CD4-positive, alpha-beta T cell treated with Interleukin-4 for 1 hour (primary cell): ENCODE measurements around the gene RBM28.
A peak's percentile ranks its signal among the peaks of the same experiment; 100 is the strongest.

Experiments used
- DNase-seq, 2 donors: peaks; one replicate each; pipeline ENCODE4 v3.0.0-alpha.2; 2020 to 2022

The RBM28 gene

DNA sequence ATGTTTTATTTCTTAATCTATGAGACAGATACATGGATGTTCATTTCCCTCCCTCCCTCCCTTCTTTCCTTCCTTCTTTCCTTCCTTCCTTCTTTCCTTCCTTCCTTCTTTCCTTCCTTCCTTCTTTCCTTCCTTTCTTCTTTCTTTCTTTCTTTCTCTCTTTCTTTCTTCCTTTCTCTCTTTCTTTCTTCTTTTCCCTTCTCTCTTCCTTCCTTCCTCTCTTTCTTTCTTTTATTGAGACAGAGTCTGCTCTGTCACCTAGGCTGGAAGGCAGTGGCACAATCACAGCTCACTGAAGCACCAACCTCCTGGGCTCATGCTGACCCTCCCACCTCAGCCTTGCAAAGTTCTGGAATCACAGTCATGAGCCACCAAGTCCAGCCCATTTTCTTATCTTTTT, 23.3 kb upstream of the RBM28 start:
- DNase-seq: no peak

DNA sequence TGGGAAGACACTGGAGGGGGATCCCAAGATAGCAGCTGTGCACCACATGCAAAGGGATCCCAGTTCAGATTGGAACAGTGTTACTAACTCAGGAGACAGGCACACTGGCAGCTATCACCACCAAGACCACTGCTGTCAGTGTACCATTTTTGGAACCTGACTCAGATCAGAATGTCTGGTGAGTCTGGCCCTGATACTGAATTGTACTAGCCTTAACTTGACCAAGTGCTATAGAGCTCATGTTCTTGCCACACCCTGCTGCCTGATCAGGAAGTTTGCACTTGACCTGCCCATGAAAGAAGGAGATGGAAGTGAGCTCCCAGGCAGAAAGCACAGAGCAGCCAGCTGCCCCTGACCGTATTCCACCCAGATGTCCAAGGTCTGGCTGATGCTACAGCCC, 22.6 kb upstream of the RBM28 start:
- no peak for DNase-seq

DNA sequence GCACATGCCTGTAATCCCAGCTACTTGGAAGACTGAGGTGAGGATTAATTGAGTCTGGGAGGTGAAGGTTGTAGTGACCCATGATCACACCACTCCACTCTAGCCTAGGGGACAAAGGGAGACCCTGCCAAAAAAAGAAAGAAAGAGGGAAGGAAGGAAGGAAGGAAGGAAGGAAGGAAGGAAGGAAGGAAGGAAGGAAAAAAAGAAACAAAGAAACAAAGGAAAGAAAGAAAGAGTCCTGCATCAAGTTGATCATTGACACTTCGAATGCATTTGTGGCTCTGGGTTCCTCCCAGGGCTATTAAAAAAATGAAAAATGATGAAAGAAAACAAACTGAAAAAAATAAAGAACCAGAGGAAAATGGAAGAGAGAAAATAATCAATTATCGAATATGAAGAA, 21.7 kb upstream of the RBM28 start:
- DNase-seq: no peak

DNA sequence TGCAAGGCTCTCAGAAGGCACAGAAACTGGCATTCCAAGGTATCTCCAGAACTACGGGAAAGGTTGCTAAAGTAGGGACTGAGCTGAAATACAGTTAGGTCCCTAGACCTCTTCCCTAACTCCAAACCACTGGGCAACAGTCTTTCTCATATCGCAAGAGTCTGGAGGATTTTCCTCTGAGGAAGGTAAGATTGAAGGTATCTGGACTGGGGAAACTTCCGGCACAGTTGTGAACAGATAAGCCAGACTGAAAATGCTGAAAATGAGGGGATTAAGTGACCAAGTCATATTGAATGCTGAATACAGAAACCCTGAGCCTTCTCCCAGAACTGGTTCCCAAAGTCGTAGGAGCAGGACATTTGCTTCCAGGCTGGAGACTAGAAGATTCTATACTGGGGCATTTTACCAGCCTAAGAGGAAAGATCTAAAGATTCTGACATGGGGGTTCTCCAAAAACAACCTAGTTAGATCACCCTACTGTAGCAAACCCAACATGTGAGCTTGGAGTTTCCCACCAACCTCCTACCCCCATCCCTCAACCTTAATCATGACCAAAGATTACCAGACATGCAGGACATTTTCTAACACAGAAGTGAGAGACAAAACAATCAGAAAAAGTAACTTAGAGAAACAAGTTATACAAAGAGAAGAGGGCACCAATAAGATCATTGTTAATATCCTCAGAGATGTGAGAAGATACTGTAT, 20.6 kb upstream of the RBM28 start:
- DNase-seq: no peak

DNA sequence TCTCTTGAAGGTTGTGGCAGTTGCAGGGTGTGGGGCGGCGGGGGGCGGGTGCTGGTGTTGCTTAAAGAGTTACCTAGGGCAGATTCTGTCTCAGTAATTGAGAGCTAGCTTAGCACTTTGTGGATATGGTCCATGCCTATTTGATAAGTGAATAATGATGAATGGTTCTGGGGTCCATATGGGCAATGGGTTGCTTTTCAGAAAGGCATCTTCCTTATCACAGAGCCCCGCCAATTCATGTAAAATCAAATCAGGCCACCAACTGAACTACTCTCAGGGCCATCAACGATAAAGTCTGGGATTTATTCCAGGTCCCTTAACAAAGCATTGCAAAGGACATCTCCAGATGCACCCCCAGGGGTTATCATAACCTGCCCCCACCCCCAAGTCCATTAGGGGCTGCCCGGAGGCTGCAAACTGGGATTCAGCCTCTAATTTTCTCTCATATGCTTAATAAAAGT, 19.6 kb upstream of the RBM28 start:
- no peak for DNase-seq

DNA sequence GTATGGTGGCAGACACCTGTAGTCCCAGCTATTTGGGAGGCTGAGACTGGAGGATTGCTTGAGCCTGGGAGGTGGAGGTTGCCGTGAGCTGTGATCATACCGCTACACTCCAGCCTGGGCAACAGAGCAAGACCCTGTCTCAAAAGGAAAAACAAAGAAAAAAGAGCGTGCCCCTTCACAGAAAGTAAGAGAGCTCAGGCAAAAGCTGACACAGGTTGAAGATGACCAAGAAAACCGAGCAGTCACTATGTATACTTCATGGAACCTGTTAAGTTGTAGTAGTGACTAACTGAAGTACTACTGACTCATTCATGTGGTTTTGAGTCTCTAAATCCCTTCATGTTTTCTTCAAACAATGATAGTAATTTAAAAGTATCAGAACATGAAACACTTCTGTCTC, 19.0 kb upstream of the RBM28 start:
- no peak for DNase-seq

DNA sequence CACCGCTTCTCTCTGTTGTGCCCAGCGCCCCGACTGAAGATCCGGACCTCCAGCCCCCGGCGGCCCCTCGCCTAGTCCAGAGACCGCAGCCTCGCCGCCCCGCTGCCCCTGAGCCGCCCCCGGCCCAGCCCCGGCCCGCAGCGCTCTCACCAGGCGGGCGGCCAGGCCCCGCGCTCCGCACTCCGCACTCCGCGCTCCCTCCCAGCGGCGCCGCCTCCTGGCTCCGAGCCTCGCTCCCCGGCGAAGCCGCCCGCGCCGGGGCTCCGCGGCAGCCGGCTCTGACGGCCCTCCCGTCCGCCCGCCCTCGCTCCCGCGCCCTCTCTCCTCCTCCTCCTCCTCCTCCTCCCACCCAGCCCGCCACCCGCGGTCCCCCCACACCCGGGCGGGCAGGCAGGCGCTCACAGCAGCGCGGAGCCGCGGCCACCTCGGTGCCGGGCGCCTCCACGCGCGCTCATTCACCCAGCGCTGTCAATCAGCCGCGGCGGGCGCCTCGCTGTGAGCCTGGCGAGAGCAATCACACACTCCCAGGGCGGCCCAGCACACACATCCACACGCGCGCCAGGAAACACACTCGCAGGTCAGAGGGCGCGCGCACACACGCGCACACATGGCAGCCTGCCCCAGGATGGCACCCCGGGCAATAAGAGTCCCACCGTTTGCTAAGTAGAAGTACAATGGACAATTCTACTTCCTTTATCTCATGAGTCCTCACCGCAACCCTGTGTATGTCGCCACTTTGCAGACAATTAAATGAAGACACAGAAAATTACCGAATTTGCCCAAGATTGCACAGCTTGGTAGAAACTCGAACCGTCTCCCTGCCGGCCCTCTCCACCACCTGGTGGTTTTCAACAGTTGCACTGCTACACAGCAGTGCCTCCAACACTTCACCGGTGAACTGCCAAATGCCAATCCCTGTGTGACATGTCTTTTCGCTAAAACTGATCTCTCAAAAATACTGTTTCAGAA, 18.0 kb upstream of the RBM28 start, which contains the start of gene PRRT4:
Gene PRRT4 (minus strand): TSS at position 280 of the 969 bp plus-strand sequence.
- peak; percentile 35 to 55 for DNase-seq

DNA sequence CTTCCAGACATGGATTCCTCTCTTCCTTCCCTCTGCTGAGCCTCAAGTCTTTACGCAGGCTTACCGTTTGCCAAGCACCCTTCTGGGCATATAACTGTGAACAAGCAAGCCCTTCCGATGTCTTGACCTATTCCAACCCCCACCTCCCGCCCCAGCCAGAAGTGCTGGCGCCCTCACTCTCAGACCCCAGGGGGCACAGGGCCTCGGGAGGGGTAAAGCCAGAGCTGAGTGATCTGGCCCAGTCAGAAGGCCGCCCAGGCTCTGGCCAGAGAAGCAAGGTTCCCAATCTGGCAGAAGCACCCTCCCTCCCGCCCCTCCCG, 16.6 kb upstream of the RBM28 start:
- no peak for DNase-seq

DNA sequence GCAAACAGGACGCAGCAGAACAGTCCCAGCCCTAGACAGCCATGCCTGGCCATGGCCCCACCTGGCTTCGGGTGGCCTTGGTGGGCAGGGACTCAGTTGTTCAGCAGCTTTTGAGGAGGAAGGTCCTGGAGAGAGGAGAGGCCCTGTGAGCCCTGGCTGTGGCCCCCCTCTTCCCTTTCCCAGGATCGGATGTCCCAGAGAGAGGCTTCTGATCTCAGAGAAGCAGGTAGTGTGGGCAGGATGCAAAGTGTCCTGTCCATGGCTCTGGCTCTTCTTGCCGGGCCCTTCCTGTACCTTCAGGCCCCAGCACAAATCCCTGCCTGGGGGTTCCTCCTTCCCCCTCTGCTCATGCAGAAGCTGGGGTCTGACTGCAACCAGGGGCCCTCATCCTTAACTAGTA, 16.2 kb upstream of the RBM28 start:
- DNase-seq: no peak

DNA sequence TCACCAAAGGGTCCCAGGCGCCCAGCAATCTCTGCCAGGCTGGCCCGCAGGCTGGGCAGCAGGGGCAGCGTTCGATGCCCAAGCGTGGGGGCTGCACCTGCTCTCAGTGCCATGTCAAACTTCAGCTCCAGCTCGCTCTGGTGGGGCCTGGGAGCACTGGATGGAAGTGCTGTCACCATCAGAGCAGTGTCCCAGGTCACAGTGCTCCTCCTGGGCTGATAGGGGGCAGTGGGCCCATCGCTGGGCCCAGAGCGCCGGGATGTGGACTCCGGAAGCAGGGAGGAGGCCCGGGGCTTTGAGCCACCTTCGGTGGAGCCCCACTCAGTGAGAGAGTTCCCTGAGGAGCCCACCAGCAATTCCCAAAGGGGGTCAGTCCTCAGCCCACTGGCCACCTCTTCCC, 15.6 kb upstream of the RBM28 start:
- DNase-seq: no peak

DNA sequence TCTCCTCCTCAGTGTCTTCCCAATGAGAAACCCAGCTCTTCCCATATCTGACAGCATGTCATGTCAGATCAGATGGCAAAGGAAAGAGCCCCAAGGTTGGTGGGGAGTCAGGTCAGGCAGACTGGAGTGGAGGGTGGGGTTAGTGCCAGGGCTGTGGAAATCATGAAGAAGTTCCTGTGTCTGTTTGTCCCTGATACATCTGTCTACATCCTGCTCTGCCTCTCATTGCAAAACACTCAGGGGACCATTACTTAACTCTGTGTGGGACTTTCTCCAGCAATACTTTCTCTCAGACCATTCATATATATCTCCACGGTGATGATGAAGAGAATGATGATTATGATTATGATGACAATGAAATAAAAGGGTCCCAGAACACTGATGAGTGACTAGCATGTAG, 14.5 kb upstream of the RBM28 start:
- DNase-seq: no peak

DNA sequence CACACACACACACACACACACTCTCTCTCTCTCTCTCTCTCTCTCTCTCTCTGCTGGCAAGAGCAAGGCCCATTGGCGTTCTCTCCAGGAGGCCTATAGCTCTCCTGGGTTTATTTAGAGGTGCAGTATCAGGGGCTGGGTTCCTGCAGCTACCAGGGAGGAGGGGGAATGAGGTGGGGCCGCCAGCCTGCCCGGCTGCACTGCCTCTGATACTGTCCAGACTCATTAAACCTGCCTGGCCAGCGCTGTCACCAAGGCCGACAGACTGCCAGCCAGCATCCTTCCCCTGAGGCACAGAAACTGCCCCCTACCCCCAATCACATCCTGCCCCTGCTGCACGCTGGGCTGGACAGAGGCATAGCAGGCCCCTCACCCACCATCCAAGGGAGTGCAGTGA, 13.5 kb upstream of the RBM28 start:
- no peak for DNase-seq

DNA sequence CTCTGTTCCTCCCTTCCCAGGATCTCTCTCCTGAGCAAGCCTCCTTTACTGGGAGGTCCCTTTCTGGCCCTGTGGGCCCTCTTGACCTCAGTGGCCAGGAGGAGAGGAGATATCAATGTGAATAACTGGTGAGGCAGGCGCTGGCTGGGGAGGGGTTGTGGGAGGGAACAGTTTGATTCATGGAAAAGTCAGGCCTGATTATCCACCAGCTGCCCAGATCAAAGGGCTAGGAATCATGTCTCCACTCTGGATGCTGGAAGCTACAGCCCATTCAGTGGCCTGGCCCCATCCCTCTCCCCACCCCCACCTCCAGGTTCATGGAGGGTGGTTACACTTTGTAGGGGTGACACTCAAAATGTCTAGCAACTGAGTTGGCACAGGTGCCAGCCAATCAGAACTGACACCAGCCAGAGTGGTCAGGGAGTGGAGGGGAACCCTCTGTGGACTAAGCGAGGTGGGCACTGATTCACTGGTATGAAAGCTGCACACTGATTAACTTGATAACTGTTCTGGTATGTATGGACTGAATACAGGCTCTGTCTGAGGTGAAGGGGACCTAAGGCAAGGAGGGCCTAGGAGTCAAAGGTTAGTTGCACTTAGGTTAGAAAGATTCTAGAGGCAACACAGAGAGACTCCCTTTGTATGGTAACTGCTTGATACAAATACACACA, 13.0 kb upstream of the RBM28 start:
- no peak for DNase-seq

DNA sequence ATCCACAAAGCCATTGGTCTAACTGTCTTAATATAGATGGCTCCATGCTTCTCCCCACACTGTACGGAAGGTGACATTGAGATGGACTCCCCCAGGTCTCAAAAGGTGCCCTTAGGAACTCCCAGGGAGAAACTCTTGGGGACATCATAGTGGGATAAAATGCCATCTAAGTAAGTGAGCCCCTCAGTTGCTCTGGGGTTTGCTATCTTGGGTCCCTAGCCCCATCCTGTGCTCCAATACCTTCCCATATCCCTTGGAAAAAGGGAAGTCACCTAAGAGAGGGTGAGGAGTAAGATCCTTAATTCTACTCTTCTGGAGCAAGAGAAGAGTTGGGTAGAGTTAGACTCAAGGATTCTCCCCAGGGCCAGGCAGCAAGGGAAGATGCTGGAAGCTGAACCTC, 9.9 kb upstream of the RBM28 start:
- no peak for DNase-seq

DNA sequence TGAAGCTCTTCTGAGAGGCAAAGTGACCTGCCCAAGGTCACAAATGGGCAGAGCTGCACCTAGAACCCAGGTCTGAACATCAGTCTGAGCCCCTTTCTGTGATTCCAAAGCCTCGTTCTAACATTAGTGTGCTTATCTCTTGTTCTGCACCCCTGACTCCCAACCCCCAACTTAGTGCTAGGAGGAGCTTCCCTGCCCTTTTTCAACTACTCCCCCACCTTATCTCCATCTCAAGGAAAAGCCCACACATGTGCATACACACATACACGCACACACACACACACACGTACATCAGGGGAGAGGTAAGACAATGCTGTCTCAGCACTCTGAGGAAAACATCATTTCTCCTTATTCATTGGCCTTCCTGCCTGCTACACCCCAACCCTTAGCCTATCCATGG, 9.5 kb upstream of the RBM28 start:
- no peak for DNase-seq

DNA sequence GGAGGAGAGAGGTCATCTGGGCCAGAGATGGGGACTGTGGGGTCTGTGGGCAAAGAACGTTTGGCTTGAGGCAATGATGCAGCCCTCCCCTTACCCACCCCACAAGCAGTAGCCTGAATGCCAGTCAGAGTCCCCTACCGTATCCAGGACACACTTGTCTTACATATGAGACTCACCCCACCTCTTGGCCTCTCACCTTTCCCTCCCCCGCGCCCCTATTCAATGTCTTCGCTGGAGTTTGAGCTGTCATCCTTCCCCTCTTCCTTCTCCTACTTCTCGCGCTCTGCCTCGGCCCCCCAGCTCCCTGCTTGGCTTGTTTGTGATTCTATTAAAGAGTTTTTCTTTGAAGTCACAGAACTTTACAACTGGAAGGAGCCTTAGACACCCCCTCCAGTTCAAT, 8.9 kb upstream of the RBM28 start:
- no peak for DNase-seq

DNA sequence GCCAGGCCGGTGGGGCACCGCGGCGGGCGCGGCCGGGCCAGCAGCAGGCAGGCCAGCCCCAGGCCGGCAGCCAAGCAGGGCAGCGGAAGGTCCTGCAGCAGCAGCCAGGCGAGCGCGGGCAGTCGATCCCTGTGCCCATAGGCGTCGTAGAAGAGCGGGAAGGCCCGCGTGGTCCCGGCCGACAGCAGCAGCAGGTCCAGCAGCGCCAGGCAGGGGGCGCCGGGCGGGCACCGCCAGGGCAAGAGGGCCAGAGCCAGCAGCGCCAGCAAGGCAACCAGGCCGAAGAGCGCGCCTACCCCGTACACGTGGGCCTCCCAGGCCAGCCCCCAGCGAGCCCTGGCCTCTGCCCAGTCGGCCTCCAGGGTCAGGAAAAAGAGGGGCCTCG, 8.4 kb upstream of the RBM28 start:
- DNase-seq: peak; percentile 14 to 30

DNA sequence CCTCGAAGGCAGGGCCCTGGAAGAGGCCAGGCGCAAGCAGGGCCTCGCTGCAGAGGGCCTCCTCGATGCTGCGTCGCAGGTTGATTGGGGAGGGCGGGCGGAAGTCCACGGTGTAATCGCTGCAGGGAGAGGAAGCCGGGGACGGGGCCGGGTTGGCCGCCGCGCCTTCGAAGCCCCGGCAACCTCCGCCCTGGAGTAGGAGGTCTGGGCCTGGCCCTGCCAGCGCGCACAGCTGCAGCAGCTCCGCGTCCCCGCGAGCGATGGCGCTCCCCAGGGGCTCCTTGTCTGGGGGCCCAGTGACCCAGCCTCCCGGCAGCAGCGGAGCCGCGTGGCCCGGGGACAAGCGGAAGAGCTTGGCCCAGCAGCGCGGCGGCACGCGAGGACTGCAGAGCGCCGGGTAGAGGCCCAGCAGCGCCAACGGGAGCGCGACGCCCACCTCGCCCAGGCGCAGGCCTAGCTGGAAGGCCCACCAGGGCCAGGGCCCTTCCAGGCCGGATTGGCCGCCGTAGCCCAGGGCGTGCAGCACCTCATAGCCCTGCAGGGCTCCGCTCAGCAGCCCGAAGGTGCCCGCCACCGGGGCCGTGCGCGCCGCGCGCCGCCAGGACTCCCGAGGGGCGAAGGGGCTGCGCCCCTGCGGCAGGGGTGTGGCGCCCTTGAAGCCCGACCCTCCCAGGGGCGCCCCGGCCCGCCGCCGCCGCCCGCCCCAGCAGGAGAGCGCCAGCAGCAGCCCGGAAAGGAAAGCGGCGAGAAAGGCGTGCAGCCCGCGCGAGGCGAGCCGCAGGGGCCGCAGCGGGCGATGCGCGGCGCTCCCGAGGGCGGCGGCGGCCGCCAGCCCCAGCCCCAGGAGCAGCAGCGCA, 7.8 kb upstream of the RBM28 start:
- DNase-seq: no peak

DNA sequence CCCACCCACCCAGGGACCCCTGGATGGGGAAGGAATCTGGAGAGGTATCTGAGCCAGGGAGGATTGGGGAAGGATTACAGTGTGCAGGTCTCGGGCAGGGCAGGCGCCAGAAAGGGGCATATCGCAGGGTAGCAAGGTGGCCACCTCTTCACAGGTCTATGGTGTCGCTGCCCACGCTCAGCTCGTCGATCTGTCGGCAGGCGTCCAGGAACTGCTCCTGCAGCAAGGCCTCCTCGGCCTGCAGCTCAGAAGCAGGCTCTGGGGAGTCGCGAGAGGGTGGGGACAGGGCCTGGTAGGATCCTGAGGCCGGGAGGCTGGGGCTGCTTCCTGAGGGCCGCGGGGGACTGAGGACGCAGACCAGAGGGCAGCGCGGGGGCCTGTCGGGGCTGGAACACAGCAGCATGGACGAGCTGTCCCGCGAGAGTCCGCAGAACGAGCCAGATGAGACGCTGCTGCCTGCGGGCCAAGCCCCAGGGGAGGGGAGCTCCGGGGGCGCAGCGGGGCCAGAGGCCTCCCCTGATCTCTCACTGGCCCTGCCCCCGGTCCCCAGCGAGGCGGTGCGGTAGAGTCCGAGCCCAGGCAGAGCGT, 7.1 kb upstream of the RBM28 start:
- DNase-seq: no peak

DNA sequence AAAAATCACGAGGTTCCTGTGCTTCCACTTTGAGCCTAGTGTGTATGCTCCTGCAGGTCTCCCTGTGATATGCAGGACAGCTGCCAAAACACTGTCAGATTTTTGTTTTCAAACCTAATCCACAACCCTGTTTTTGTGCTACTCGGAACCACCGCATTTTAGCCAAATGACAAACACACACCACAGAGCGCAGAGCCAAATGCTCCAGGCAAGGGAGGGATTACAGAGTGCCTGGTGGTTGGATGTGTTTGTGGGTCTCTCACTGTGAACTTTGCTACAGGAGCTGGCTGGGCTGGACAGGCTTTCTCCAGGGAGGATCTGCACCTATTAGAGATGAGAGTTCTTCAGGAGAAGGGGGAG, 5.7 kb upstream of the RBM28 start:
- DNase-seq: no peak

DNA sequence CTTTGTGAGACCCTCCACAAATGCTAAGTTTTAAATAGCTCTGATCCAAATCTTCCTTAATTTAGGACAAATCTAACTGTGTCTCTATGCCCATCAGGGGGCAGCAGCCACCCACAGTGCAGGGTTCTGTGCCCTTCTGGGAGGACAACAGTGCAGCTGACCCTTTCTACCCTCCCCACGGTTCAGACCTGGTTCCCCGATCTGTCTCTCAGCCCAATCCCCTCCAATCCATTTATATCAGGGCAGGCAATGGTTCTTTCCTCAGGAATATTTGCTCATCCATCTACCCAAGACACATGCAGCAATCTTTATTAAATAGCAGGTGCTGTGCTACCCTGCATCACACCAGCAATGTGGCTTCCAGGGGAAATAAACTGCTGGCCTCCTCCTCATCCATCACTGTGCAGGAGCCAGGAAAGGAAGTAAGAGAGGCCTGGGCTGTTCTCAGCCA, 4.0 kb upstream of the RBM28 start:
- peak; percentile 27 to 50 for DNase-seq

DNA sequence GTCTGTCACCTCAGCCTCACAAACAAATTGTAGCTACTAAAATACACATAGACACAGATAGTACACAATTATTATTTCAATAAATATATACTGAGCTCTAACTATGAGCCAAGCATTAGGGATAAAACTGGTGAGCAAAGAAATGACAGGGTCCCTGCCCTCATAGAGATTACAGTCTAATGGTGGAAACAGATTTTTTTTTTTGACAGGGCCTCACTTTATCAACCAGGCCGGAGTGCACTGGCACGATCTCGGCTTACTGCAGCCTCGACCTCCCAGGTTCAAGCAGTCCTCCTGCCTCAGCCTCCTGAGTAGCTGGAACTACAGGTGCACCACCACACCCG, 695 bp upstream of the RBM28 start:
- no peak for DNase-seq

DNA sequence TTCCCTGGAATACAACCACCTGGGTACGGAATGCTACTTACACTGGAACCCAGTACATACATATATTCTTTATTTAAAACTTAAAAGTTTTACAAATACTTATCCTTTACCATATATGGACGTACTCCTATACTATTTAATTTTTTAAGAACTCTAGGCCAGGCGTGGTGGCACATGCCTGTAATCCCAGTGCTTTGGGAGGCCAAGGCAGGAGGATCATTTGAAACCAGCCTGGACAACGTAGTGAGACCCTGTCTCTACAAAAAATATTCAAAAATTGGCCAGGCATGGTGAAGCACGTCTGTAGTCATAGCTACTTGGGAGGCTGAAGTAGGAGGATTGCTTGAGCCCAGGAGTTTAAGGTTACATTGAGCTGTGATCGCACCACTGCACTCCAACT, 2.0 kb downstream of the RBM28 start:
- DNase-seq: no peak
